ENCODE data around the gene LHFPL6.
A peak's percentile ranks its signal among the peaks of the same experiment; 100 is the strongest.

GRCh38 chr13:39406688-39407087 lies 196.3 kb downstream of the LHFPL6 start:
- no peak for TF ChIP-seq EZH2 (IDR thresholded peaks at IDR 0.05)
- TF ChIP-seq CTCF (IDR thresholded peaks at IDR 0.05), result peak; percentile 28
- no peak for TF ChIP-seq EZH2phosphoT487 (IDR thresholded peaks at IDR 0.05)
